Suppressor macrophage treated with lipopolysaccharide for 1 hour (primary cell): Measurements from ENCODE around the gene PYDC1.
A peak's percentile ranks its signal among the peaks of the same experiment; 100 is the strongest.
"Not testable (repeated sequence)": the region's sequence is repeated elsewhere in the genome, so short reads cannot be mapped to it uniquely, and the experiment has no call there.

Experiments
- DNase-seq, 3 donors: peaks; one replicate each; pipeline ENCODE4 v3.0.0-alpha.2; 2020 to 2022

PYDC1 gene

DNA sequence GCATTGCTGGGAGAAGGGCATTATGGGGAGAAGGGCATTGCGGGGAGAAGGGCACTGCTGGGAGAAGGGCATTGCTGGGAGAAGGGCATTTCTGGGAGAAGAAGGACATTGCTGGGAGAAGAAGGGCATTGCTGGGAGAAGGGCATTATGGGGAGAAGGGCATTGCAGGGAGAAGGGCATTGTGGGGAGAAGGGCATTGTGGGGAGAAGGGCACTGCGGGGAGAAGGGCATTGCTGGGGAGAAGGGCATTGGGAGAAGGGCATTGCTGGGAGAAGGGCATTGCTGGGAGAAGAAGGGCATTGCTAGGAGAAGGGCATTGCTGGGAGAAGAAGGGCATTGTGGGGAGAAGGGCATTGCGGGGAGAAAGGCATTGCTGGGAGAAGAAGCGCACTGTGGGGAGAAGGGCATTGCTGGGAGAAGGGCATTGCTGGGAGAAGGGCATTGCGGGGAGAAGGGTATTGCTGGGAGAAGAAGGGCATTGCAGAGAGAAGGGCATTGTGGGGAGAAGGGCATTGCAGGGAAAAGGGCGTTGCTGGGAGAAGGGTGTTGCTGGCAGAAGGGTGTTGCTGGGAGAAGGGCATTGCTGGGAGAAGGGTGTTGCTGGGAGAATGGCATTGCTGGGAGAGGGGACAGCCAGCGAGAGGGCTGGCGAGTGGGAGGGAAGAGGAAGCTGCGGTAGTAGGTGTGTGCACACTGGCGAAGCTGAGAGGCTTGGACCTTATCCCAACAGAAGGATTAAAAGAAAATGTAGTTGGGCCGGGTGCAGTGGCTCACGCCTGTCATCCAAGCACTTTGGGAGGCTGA, 4.6 kb upstream of the PYDC1 start:
- peak in 1 of 3 donors; percentile 29 for DNase-seq

DNA sequence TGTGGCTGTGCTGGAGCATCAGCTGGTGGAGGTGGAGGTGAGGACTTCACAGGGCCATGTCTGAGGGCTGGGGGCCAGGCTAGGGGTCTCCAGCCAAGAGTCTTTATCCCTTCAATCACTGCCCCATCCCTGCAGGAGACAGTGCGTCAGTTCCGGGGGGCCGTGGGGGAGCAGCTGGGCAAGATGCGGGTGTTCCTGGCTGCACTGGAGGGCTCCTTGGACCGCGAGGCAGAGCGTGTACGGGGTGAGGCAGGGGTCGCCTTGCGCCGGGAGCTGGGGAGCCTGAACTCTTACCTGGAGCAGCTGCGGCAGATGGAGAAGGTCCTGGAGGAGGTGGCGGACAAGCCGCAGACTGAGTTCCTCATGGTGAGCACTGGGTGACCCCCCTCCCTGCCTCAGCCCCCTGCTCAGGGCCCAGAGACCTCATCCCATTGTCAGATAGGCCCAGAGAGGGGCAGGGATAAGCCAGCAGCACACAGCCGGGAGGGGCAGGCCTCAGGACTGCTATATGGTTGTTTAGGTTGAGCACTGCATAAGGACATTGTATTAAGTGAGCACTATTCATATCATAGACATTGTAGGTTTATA, 2.3 kb upstream of the PYDC1 start:
- no peak for DNase-seq

DNA sequence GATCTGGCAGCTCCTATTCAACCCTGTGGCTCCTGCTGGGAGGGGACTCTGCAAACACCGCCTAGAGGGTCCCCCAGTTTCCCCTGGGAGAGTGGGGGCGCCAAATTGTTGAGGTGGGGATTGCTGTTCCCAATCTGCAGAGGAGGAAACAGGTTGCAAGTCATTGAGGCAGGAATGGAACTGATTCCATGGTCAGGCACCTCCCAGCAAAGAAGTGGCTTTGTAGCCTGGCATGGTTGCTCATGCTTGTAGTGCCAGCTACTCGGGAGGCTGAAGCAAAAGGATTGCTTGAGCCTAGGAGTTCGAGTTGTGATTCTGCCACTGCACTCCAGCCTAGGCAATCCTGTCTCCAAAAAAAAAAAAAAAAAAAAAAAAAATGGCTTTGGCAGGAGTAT, 198 bp upstream of the PYDC1 start:
- DNase-seq = no peak

DNA sequence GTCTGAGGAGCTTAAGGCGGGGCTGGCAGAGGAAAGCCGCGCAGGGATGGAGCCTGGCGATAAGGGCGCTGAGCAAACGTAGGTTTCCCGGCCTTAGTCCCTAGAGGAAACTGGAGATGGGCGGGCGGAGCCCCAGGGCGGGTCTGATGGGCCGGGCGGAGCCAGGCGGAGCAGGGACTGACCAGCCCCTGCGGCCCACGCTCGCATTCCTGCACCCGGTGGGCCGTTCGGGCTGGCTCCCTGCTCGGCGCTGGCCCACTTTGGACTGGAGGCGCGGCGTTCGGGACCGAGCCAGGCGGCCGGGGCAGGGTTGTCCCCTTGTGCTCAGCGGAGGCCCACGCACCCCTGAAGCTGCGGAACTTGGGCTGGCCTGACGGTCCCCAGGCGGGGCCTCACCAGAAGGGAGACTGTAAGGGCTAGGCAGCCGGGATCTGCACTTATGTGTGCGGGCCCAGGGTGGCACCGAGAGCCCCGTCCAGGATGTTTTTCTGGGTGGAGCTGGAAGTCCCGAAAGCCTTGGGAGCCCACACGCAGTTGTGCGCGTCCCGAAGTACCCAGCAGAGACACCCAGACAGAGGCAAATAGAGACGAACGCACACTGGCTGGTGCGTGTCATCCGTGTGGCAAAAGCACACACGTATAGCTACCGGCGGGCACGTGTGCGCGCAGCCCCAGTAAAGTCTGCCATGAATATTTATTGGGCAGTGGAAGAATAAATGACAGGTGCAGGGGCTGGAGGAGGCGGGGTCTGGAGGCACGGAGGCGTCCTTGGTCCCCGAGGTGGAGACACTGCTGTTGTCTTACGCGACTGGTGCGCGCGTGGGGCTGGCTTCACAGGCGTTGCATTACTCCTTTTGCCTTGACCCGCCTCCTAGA, 1.4 kb downstream of the PYDC1 start:
- peak; percentile 72 to 87 (median 77) for DNase-seq

DNA sequence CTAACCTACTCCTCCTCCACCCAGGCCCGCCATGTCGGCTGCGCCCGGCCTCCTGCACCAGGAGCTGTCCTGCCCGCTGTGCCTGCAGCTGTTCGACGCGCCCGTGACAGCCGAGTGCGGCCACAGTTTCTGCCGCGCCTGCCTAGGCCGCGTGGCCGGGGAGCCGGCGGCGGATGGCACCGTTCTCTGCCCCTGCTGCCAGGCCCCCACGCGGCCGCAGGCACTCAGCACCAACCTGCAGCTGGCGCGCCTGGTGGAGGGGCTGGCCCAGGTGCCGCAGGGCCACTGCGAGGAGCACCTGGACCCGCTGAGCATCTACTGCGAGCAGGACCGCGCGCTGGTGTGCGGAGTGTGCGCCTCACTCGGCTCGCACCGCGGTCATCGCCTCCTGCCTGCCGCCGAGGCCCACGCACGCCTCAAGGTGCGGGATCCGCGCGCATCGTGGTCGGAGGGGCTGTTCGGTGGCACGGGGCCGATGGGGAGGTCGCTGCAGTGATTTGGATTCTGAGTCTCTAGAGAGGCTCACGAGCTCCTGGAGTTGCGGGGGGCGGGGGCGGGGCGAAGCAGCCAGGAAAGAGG, 2.1 kb downstream of the PYDC1 start:
- DNase-seq = peak in 1 of 3 donors; percentile 34

DNA sequence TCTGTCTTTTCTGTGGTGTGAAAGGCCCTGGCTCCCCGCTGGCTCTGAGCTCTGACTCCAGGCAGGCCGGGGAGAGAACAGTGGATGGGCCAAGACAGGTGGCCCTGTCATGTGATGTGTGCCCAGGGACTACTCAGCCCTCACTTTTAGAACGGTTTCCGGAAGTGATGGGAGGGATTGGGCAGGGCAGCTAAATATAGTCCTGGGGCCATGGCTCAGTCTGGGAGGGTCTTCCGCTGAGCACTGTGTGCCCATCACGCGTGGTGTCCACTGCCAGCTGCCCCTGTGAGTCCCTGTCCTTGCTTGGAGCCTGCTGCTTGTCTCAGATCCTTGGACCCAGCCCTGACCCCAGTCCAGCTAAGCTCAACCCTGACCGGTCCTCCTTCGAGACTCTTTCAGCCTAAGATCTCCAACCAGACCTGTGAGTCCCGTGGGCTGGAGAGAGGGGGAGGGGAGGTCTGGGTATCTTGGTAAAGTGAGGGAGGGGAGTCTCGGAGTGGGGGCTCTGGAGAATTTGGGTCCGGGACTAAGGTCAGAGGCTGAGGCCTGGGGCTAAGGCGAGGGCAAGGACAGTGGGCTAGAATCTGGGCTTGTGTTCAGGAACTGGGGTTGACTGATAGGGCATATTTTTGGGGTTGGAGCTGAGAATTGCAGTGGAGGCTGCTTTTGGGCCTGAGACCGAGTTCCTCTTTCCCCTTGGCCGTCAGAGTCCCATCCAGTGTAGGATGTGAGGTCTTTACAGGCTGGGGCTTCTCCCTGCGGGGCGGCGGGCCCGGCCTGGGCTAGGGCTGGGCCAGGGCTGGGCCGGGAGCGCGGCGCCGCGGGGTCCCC, 2.8 kb downstream of the PYDC1 start, which contains the start of gene TRIM72:
TRIM72 (plus strand) TSS at position 243 of the 831 bp plus-strand sequence. CDS start 620 bp downstream, outside the sequence.
- DNase-seq = peak in 1 of 3 donors; percentile 36

DNA sequence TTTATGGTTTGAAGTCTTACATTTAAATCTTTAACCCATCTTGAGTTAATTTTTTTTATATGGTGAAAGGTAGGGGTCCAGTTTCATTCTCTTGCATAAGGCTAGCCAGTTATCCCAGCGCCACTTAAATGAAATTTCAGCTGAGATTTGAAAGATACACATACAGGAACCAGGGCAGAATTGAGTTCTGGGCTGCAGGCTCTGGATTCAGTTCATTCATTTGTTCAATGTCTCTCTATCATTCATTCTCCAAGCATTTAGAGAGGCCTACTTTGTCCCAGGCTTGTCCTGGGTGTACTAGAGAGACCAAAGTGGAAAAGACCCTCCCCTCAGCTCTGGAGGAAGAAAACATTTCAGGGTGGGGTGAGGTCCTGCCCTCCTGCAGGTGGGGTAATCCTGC, 3.6 kb downstream of the PYDC1 start:
- DNase-seq = no peak

DNA sequence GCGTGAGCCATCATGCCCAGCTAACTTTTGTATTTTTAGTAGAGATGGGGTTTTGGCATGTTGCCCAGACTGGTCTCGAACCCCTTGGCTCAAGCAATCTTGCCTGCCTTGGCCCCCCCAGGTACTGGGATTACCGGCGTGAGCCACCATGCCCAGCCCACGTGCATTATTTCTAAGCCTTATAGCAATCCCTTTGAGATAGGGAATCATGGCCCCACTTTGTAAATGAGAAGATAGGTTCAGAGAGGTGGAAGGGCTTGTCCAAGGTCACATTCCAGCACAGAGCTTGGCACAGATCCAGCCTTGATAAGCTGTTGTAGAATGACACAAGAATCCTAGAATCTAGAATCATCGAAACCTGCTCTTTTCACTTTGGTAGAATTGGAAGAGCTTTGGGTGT, 10.2 kb downstream of the PYDC1 start:
- DNase-seq = no peak

DNA sequence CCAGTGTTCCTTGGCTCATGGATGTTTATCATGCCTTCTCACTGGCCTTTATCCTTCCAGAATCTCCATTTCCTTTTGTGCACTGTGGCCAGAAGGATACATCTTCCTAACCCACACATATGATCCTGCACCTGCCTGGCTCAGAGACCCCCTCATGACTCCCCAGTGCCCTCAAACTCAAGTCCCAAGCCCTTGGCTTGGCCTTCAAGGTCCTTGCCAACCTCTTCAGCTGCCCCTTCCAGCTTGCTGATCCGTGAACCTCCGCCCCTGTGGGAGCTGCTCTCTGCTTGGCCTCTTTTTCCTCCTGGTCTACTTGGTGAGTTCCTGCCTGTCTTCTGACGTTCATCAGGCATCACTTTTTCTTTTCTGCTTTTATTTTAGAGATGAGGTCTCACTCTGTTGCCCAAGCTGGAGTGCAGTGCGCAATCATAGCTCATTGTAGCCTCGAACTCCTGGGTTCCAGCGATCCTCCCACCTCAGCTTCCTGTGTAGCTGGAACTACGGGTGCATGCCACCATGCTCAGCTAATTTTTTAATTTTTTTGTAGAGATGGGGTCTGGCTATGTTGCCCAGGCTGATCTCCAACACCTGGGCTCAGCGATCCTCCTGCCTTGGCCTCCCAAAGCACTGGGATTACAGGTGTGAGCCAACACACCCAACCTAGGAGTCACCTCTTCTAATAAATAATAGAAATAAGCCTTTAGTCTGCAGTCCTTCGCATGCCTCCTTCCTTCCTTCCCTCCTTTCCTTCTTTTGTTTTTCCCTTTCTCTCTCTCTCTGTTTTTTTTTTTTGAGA, 11.9 kb downstream of the PYDC1 start:
- DNase-seq = no peak

DNA sequence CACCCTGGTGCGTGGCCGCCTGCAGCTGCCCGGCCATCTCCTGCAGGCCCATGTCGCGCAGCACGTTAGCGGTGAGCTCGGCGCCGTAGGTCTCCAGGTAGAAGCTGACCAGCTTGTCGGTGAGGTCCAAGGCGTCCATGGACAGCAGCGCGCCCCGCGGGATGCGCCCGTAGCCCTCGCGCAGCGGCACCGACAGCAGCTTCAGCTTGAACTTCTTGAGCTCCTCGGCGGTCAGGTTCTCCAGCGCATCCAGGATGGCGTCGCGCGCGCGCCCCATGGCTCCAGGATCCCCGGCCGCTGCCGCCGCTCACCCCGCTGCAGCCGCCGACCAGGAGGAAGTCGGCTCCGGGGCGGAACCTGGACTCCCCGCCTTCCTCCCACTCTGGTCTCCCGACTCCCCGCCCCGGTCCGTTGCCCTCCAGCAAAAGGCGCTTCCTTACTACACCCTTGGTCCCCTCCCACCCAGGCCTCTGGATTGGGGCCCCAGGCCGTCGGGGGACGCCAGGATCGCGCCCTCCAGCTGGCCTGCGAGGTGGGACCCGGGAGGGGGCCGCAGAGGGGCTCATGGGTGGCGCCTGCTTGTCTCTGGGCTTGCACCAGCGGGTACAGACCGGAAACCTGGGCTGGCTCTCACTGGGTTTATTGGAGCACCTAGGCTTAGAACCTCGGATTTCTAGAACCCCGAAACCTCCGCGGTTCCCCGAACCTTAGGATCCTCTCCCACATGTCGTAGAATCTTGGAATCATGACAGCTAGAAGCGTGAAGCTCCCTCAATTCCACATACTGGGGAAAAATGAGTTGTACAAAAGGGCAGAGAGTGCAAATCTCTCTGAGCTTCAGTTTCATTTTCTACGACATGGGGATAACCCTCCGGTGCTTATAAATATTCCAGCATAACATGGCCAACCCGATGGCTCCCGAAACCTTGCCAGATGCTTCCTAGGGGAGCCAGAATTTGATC, 14.2 kb downstream of the PYDC1 start, which contains the start of gene PYCARD:
PYCARD (minus strand) TSS at position 347 of the 962 bp plus-strand sequence; CDS start at position 277, 70 bp downstream.
- peak; percentile 79 to 90 (median 83) for DNase-seq

DNA sequence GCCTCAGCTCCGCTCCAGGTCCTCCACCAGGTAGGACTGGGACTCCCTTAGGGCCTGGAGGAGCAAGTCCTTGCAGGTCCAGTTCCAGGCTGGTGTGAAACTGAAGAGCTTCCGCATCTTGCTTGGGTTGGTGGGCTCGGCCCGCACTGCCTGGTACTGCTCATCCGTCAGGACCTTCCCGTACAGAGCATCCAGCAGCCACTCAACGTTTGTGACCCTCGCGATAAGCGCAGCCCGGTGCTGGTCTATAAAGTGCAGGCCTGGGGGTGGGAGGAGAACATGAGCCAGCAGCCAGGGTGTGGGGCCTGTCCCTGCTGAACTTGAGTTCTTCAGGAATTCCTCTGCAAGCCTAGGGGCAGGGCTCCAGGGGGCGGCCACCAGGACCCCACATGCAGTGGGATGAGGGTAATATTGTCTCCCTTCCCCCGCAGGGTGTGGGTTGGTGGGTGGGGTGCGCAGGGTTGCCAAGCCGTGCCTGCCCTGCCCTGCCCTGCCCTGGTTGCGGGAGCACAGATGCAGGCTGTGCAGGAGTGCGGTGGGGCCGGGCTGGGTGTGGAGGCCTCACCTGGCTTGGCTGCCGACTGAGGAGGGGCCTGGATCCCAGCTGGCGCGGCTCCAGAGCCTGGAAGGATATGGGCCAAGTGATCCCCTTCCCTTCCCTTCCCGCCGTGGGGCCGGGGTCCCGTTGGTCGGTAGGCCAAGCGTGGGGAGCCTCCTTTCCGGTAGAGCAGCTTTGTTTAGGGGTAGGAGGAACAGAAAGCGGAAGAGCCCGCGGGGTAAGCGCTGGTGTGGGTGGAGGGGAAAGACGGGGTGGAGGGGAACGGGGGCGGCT, 15.1 kb downstream of the PYDC1 start:
- peak; percentile 74 to 85 (median 75) for DNase-seq

DNA sequence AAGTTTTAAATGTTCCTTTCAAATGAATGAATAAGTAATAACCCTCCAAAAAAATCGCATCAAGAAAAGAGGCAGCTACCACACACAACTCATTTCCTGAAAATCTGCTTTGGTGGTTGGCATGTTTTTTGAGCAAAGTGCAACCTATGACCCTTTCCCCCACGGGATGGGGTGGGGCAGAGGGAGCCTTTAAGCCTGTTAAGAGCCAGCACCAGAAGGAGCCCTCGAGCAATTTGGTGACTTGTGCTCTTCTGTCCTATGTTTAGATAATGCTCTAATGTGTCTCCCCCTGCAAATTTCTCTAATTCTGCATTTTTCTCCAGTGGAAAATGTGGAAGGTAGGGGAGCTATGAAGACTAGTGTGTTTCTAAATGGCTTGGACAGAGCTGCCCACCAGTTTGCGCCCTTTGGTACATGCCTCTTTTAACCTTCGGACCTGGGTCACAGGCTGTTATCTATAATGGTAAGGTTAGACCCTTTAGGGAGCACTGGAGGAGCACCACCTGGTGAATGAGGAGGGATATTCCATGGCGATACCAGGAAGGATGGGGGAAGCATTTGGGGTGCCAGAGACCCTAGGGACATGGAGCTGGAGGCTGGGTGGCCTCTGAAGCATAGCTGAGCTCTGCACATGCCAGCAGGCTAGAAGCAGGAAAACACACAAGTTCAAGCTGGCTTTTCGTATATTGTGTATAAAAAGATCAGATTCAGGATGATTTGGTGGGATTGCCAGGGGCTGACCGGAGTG, 15.9 kb downstream of the PYDC1 start:
- DNase-seq = peak; percentile 53 to 66 (median 62)

DNA sequence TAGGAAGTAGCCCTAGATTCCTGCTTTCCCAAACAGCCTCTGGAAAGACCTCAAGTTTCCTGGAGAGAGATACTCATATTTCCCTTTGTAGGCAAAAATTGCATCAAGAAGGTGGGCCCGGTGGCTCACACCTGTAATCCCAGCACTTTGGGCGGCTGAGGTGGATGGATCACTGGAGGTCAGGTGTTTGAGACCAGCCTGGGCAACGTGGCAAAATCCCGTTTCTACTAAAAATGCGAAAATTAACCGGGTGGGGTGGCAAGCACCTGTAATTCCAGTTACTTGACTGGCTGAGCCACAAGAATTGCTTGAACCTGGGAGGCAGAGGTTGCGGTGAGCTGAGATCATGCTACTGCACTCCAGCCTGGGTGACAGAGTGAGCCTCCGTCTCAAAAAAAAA, 16.8 kb downstream of the PYDC1 start:
- not testable (repeated sequence) for DNase-seq

DNA sequence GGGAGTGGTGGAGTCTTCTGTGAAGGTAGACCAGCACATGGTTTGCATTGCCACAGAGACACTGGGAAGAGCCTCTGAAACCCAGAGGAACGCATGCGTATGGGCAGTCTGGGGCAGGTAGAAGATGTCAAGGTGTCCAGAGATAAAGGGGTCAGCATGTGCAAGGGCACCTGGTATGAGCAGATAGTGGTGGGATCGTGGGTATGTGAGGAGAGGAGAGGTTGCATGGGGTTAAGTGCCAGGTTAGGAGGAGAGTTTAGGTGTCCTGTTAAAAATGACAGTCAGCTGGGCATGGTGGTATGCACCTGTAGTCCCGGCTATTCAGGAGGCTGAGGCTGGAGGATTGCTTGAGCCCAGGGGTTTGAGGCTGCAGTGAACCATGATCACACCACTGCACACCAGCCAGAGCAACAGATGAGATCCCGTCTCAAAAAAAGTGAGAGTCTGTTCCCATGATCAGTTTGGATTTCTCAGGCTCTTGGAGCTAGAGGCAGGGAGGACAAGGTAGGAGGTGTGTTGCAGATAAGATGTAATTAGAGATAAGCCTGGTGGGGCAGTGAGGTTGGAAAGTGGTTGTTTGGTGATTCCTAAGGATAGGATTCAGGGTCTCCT, 17.4 kb downstream of the PYDC1 start:
- DNase-seq = no peak

DNA sequence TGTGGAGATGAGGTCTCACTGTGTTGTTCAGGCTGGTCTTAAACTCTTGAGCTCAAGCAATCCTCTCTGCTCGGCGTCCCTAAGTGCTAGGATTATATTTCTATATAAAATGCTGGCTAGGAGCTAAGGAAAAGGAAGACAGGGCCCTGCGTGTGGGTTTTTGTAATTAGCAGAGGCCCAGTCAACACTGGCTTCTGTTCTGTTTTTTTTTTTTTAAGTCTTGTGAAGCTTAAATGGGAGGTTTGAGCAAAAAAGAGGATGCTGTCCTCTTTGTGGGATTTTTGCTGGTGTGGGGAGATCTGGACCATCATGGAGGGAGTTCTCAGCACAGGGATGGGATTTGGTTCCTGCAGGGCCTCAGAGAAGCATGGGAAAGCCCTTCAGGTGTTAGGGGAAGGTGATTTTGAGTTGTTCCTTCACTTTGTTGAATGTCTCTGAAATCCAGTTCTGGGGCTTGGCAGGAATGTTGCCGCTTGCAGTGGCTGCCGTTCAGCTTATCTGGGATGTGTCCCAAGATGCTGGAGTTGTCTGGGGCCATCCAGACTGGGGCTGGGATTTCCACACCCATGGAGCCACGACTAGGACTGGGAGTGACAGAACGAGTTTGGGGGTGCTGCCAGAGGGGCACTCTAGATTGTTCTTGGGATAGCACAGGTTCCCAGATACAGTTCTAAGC, 18.6 kb downstream of the PYDC1 start:
- peak in 2 of 3 donors; percentile 25 to 42 for DNase-seq

DNA sequence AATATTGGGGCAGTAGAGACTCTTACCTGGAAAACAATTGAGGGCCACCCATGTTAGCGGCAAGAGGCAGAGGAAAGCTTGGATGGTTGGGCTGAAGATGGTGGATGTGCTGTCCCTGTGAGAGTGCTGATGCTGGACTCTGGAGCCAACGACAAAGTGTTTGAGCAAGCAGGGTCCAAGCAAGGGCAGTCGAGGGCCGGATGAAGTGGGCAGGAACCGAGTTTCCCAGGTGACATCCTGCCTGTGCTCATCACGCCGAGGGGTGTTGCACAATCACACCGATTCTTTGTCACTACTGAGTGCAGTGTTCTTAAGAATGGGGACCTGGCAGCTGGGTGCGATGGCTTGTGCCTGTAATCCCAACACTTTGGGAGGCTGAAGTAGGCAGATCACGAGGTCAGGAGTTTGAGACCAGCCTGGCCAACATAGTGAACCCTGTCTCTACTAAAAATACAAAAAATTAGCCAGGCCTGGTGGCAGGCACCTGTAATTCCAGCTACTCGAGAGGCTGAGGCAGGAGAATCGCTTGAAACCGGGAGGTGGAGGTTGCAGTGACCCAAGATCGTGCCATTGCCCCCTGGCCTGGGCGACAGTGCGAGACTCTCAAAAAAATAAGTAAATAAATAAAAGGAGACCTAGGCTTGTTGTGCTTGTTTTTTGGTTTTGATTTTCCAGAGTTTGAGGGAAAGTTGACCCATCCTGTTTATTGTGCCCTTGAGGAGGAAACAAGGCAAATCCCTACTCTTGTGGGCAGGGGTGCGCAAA, 20.4 kb downstream of the PYDC1 start:
- peak in 1 of 3 donors; percentile 15 for DNase-seq
